CD4-positive, CD25-positive, alpha-beta regulatory T cell (primary cell): Measurements from ENCODE around the gene C18orf54. TPM values are rescaled to one million over a fixed set of nuclear protein-coding genes. Genes with fewer than 3 reads are reported as not detected.
"Not testable (repeated sequence)": the region's sequence is repeated elsewhere in the genome, so short reads cannot be mapped to it uniquely, and the experiment has no call there.

Source experiments
- ATAC-seq, 2 donors: fragments of 150-1000 bp; cut with Tn5 transposase; one replicate each; pipeline ENCODE4 v1.10.0; 2021; ENCODE audit warnings: low read depth in 2 of 2, moderate number of reproducible peaks in 2 of 2, moderate library complexity in 1 of 2
- DNase-seq, 3 donors: peaks; one replicate each; pipeline versions ENCODE4 v3.0.0 to v3.0.0-alpha.2; 2012 to 2022; ENCODE audit warnings: mixed read lengths in 1 of 3
- H3K27ac ChIP-seq: one replicate; pipeline ENCODE4 v1.7.0; 2013; ENCODE audit warnings: mild to moderate bottlenecking, low read length; ENCODE audit not compliant: insufficient read depth, poor library complexity, severe bottlenecking
- H3K27me3 ChIP-seq: one replicate; pipeline ENCODE4 v1.7.0; 2013; ENCODE audit warnings: low read length; ENCODE audit not compliant: control insufficient read depth, insufficient read depth
- H3K36me3 ChIP-seq: one replicate; pipeline ENCODE4 v1.7.0; 2013; ENCODE audit warnings: mild to moderate bottlenecking, low read length, moderate library complexity; ENCODE audit not compliant: control insufficient read depth, insufficient read depth
- H3K4me1 ChIP-seq: 2 replicates; pipeline ENCODE4 v1.7.0; 2013; ENCODE audit warnings: mild to moderate bottlenecking, low read length; ENCODE audit not compliant: insufficient read depth, control insufficient read depth, poor library complexity, severe bottlenecking
- H3K4me3 ChIP-seq: one replicate; pipeline ENCODE4 v1.7.0; 2013; ENCODE audit warnings: low read depth, mild to moderate bottlenecking, low read length, moderate library complexity
- H3K9me3 ChIP-seq, 2 experiments: 1 replicate in 1 of 2; 2 replicates in 1 of 2; pipeline ENCODE4 v1.7.0; 2013; ENCODE audit warnings: low read length in 2 of 2, mild to moderate bottlenecking in 1 of 2, moderate library complexity in 1 of 2; ENCODE audit not compliant: control insufficient read depth in 2 of 2
- H3K27ac Mint-ChIP-seq, 3 donors: one replicate each; pipeline ENCODE4 v1.8.0; 2020 to 2022; ENCODE audit warnings: mild to moderate bottlenecking in 3 of 3, mixed read lengths in 3 of 3, moderate library complexity in 2 of 3
- H3K27me3 Mint-ChIP-seq: one replicate; pipeline ENCODE4 v1.8.0; 2022; ENCODE audit warnings: mild to moderate bottlenecking, mixed read lengths
- H3K36me3 Mint-ChIP-seq: one replicate; pipeline ENCODE4 v1.8.0; 2020; ENCODE audit warnings: mixed read lengths
- H3K4me1 Mint-ChIP-seq, 4 donors: one replicate each; pipeline ENCODE4 v1.8.0; 2020 to 2022; ENCODE audit warnings: mixed read lengths in 4 of 4, mild to moderate bottlenecking in 1 of 4
- H3K4me3 Mint-ChIP-seq, 4 donors: one replicate each; pipeline ENCODE4 v1.8.0; 2020 to 2022; ENCODE audit warnings: mild to moderate bottlenecking in 4 of 4, mixed read lengths in 4 of 4, moderate library complexity in 3 of 4
- H3K9me3 Mint-ChIP-seq, 7 donors: one replicate each; pipeline ENCODE4 v1.8.0; 2020 to 2022; ENCODE audit warnings: mixed read lengths in 7 of 7, mild to moderate bottlenecking in 3 of 7, moderate library complexity in 2 of 7
- polyA plus RNA-seq, 4 donors: library from polyadenylated mRNA; unstranded; fragments of 300-500 nt; fragmentation: Illumina TruSeq; gene quantifications; one replicate each; pipeline ENCODE4 v1.2.3, GENCODE V29; 2021
- total RNA-seq: library from RNA; stranded (reverse); gene quantifications from one replicate; pipeline ENCODE4 v1.2.3, GENCODE V29; 2022

C18orf54 gene
- total and polyA plus RNA-seq, 5 donors from 2014 or later: 0.76 to 2.7 (median 1.8) TPM

- Histone ChIP-seq H3K4me1 (peaks cover 16% of the 10 kb centered on the region), H3K4me3 (no peak overlapping the region), H3K27me3 (no peaks in the 10 kb centered on the region), H3K27ac (no peak overlapping the region), H3K9me3 (no peaks in the 10 kb centered on the region), H3K36me3 (peaks cover 5% of the 10 kb centered on the region)
- DNase-seq: no peak
- Mint-ChIP-seq H3K4me3 (no peak overlapping the region), H3K36me3 (peaks cover 8% of the 10 kb centered on the region), H3K27ac (no peak overlapping the region), H3K4me1 (peaks cover 5 to 22% (median 15%) of the 10 kb centered on the region in 4 donors), H3K9me3 (peaks cover 0 to 2% (median 0%) of the 10 kb centered on the region in 7 donors), H3K27me3 (peaks cover 4% of the 10 kb centered on the region)
- ATAC-seq: no peak
These were observed 2.7 kb downstream of the C18orf54 start for GRCh38 chr18:54360406-54360805.

DNA sequence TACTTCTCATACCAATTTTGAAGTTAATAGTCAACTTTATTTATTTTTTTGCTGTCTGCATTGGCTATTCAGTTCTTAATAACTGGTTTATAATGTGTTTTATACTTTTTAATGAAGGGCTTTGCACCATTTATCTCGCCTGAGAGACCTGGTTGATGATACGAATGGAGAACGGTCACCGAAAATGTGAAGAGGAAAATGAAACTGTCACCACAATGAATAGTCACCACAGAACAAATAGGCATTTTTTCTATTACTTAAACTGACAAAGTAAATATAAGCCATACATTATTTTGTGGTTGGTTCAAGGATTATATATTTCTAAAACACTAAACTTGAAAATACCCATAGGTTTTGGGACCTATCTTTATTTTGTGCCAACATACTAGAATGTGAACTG, 20.4 kb downstream of the C18orf54 start:
- no peak for ATAC-seq
- Mint-ChIP-seq H3K9me3 (no peaks in the 10 kb centered on the region), H3K4me3 (peak overlapping the region in 1 of 4 donors; percentile 57), H3K4me1 (no peaks in the 10 kb centered on the region), H3K27me3 (no peaks in the 10 kb centered on the region), H3K27ac (no peak overlapping the region), H3K36me3 (peaks cover 15% of the 10 kb centered on the region)
- no peaks in the 10 kb centered on the region for H3K4me1 ChIP-seq
- peak overlapping the region; percentile 51 for H3K4me3 ChIP-seq
- no peak for DNase-seq
- no peaks in the 10 kb centered on the region for H3K9me3 ChIP-seq
- no peak overlapping the region for H3K27ac ChIP-seq
- H3K36me3 ChIP-seq: peaks cover 2% of the 10 kb centered on the region
- no peaks in the 10 kb centered on the region for H3K27me3 ChIP-seq

DNA sequence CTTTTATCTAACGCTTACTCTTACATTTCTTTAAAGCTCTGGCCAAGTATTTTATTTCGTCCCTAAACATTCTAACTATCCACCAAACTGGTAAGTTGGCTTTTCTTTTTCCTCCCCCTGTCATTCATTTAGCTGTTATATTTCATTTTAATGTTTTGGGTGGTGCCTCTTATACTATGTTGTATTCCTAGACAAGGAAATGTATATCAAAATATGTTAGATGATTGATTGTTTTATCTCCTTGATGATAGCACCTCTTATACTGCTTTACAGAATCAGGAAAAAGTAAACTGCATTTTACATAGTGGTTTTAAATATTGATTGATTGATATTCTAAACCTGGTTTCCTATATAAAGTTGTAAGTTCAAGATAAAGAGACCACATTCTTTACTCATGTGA, 23.9 kb downstream of the C18orf54 start:
- peaks cover 8% of the 10 kb centered on the region for H3K36me3 Mint-ChIP-seq
- no peaks in the 10 kb centered on the region for H3K9me3 Mint-ChIP-seq
- H3K4me1 Mint-ChIP-seq: no peaks in the 10 kb centered on the region
- H3K4me3 Mint-ChIP-seq: no peak overlapping the region
- no peak overlapping the region for H3K4me3 ChIP-seq
- H3K36me3 ChIP-seq: no peaks in the 10 kb centered on the region
- H3K4me1 ChIP-seq: no peaks in the 10 kb centered on the region
- no peaks in the 10 kb centered on the region for H3K27me3 Mint-ChIP-seq
- H3K27ac Mint-ChIP-seq: no peak overlapping the region
- ATAC-seq (no peak), DNase-seq (no peak)
- no peak overlapping the region for H3K27ac ChIP-seq
- no peaks in the 10 kb centered on the region for H3K9me3 ChIP-seq
- H3K27me3 ChIP-seq: no peaks in the 10 kb centered on the region

DNA sequence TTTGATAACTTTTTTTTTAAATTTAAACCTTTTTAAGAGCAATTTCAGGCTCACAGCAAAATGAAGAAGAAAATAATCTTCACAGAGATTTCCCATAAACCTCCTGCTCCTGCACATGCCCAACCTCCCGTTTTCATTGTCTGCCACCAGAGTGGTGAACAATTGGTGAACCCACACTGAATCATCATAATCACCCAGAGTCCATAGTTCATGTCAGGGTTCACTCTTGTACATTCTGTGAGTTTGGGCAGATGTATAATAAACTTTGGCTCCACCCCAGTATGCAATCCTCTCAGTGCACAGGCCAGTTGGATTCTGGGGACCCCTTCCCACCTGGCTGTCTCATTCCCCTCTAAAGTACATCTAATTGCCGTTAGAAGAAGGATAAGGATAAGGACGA, 24.4 kb downstream of the C18orf54 start:
- Histone ChIP-seq H3K4me3 (no peak overlapping the region), H3K9me3 (no peaks in the 10 kb centered on the region), H3K36me3 (no peaks in the 10 kb centered on the region), H3K27me3 (no peaks in the 10 kb centered on the region), H3K4me1 (no peaks in the 10 kb centered on the region), H3K27ac (no peak overlapping the region)
- Mint-ChIP-seq H3K4me1 (no peaks in the 10 kb centered on the region), H3K27me3 (peaks cover 2% of the 10 kb centered on the region), H3K27ac (no peak overlapping the region), H3K4me3 (no peak overlapping the region), H3K36me3 (peaks cover 8% of the 10 kb centered on the region), H3K9me3 (no peaks in the 10 kb centered on the region)
- ATAC-seq (no peak), DNase-seq (no peak)

DNA sequence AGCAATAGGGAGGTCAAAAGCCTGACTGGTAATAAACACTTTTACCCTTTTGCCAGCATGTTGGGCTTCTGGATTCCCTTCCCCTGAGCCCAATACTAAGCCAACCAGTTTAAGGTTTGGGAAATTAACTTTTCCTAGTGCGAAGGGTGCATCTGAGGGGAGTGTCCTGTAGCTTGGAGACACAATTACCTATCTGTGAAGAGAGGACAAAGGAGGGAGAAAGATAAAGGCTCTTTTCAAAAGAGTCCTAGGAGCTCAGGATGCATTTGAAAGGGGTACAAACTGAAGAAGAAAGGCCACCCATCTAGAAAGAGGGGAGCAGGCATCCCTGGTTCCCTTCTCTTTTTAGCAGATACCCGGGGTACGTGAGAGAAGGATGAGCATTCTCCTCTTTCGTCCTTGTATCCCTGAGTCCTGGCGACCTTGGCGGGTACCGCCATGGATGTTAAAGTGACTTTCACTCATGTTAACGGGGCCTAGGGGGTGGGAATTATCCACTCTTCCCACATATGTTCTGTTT, 25.1 kb downstream of the C18orf54 start:
- H3K27me3 Mint-ChIP-seq: peaks cover 4% of the 10 kb centered on the region
- Histone ChIP-seq H3K36me3 (no peaks in the 10 kb centered on the region), H3K4me1 (no peaks in the 10 kb centered on the region), H3K27ac (no peak overlapping the region), H3K9me3 (no peaks in the 10 kb centered on the region), H3K4me3 (no peak overlapping the region), H3K27me3 (no peaks in the 10 kb centered on the region)
- DNase-seq: no peak
- no peak overlapping the region for H3K4me3 Mint-ChIP-seq
- no peak overlapping the region for H3K27ac Mint-ChIP-seq
- H3K36me3 Mint-ChIP-seq: peaks cover 8% of the 10 kb centered on the region
- H3K4me1 Mint-ChIP-seq: no peaks in the 10 kb centered on the region
- ATAC-seq: no peak
- H3K9me3 Mint-ChIP-seq: no peaks in the 10 kb centered on the region

GRCh38 chr18:54386043-54386442, 28.3 kb downstream of the C18orf54 start:
- Histone ChIP-seq H3K4me1 (no peaks in the 10 kb centered on the region), H3K27me3 (no peaks in the 10 kb centered on the region), H3K4me3 (no peak overlapping the region), H3K27ac (no peak overlapping the region), H3K36me3 (no peaks in the 10 kb centered on the region), H3K9me3 (no peaks in the 10 kb centered on the region)
- Mint-ChIP-seq H3K9me3 (no peaks in the 10 kb centered on the region), H3K4me3 (no peak overlapping the region), H3K36me3 (peaks cover 3% of the 10 kb centered on the region), H3K27me3 (peaks cover 12% of the 10 kb centered on the region), H3K4me1 (peaks cover 0 to 8% (median 3%) of the 10 kb centered on the region in 4 donors), H3K27ac (no peak overlapping the region)
- ATAC-seq (no peak), DNase-seq (no peak)

DNA sequence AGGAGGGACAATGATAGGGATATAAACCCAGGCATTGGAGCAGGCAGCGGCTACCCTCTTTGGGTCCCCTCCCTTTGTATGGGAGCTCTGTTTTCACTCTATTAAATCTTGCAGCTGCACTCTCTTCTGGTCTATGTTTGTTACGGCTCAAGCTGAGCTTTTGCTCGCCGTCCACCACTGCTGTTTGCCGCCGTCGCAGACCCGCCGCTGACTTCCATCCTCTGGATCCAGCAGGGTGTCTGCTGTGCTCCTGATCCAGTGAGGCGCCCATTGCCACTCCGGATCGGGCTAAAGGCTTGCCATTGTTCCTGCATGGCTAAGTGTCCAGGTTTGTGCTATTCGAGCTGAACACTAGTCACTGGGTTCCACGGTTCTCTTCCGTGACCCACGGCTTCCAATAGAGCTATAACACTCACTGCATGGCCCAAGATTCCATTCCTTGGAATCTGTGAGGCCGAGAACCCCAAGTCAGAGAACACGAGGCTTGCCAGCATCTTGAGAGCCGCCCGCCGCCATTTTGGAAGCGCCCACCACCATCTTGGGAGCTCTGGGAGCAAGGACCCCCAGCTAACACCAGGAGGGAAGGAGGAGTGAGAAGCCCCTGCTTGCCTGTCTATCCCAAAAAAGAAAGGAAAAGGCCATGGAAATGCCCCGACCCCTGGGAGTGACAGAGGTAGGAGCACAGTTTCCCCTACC, 29.2 kb downstream of the C18orf54 start:
- not testable (repeated sequence) for H3K27ac Mint-ChIP-seq, H3K27ac ChIP-seq, H3K4me3 ChIP-seq, H3K4me1 Mint-ChIP-seq, H3K36me3 Mint-ChIP-seq, H3K4me3 Mint-ChIP-seq, H3K36me3 ChIP-seq, H3K9me3 Mint-ChIP-seq, H3K27me3 ChIP-seq, H3K4me1 ChIP-seq, ATAC-seq, H3K9me3 ChIP-seq, DNase-seq
- peaks cover 12% of the 10 kb centered on the region for H3K27me3 Mint-ChIP-seq

GRCh38 chr18:54387631-54388030, 29.9 kb downstream of the C18orf54 start:
- Mint-ChIP-seq H3K9me3 (no peaks in the 10 kb centered on the region), H3K27ac (no peak overlapping the region), H3K27me3 (peaks cover 14% of the 10 kb centered on the region), H3K4me1 (peaks cover 4 to 11% (median 5%) of the 10 kb centered on the region in 4 donors), H3K4me3 (no peak overlapping the region), H3K36me3 (no peaks in the 10 kb centered on the region)
- H3K4me1 ChIP-seq: no peaks in the 10 kb centered on the region
- H3K27me3 ChIP-seq: no peaks in the 10 kb centered on the region
- H3K27ac ChIP-seq: no peak overlapping the region
- no peak overlapping the region for H3K4me3 ChIP-seq
- ATAC-seq (no peak), DNase-seq (no peak)
- no peaks in the 10 kb centered on the region for H3K9me3 ChIP-seq
- H3K36me3 ChIP-seq: no peaks in the 10 kb centered on the region
